Fibroblast of skin of back (primary cell): ENCODE measurements around the gene NDUFS3.

ENCODE experiments used
- DNase-seq: peaks from one replicate; pipeline ENCODE4 v3.0.0-alpha.2; 2013

The NDUFS3 gene

DNA sequence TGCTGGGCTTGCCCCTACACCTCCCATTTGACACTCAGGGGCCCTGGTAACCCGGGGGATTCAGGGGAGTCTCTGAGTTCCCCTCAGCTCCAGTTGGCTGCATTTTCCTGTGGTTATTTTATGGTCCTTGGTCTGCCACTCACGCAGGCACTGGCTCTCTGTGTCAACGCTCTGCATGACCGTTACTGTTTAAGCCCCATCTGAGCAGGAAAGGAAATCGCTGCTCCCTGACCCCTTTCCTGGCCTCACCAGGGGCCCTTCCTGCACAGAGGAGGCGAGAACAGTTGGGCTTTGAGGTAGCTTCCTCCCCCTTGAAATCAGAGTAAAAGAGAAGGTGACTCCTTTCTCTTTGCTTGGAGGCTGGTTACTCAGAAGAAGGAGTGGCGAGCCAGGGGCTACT lies 12.9 kb downstream of the NDUFS3 start:
- DNase-seq, result no peak

DNA sequence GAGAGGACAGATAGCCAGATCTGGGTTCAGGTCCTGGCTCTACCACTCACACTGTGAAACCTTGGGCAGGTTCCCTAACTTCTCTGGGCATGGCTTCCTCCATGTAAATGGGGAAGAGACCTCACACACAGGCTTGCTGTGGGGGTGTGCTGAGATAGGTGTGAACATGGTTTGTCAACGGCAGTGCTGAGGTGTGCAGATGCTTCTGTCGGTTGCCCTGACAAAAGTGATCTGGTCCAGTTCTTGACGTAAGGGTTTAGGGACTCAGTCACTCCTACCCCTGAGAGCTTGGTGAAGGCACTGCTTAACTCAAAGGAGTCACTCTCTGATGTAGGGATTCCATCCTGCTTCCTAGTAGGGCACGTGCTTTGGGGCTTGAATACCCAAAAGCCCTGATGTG lies 13.4 kb downstream of the NDUFS3 start:
- no peak for DNase-seq

- no peak for DNase-seq
These were observed 14.1 kb downstream of the NDUFS3 start for GRCh38 chr11:47592970-47593369.

DNA sequence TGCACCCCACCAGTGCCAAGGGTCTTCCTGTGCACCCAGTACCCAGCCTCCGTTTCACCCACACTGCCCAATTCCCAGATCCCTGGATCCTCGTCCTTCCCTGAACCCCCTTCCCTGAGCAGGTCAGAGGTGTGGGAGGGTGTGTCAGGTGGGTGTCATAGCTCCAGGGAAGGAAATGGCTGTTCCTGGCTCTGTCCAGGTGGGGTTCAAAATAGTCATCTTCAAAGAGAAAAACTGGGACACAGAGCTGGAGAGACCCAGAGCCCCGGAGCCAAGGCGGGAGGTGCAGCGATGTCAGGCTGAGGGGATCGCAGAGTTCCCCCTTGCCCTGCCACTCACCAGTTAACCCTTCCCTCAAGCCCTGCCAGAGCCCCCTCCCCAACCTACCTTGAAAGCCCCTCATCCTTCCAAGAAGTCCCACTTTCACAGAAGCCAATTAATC lies 14.6 kb downstream of the NDUFS3 start:
- no peak for DNase-seq

DNA sequence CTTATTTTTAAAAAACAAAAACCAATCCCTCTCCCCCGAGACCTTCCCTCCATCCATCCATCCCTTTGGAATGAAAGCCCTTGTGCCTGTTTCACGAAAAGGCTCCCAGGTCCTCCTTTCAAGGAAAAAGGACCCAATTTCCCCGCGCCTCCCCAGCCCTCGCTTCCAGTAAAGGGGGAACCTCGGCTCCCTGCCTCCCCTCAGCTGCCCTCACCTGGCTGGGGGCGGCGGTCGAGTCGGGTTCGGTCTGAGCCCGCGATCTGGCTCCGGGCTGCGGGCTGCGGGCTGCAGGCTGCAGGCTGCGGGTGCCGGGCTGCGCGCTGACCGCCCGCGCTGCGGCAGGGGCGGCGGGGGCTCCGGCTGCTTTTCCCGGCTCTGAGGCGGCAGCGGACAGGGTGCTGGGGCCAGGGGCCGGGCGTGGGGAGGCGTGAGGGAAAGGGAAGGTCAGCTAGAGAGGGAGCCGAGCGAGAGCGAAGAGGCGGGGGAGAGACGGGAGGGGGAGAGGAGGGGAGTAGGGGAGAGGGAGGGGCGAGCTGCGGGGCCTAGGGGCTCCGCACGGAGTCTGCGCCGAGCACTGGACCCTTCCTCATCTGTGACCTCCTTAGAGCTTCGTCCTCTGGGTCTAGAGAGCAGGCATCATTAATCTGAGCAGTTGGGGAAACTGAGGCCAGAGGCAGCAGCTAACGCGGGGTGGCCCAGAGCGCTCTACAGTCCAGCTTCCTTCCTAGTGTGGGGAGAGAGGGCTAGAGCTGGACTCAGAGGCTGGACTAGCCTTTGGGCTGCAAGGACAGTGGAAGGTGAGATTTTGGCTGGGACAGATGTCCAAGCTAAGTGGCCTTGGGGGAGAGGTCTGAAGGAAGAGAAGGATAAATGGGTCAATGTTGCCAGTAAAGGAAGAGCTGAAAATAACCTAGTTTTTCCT lies 15.3 kb downstream of the NDUFS3 start, which contains the start of gene C1QTNF4:
TSS of gene C1QTNF4 (minus strand) at position 478 of the 922 bp plus-strand sequence. CDS start 3,601 bp downstream, outside the sequence.
- DNase-seq, result no peak

GRCh38 chr11:47595029-47595428 lies 16.2 kb downstream of the NDUFS3 start:
- no peak for DNase-seq

- no peak for DNase-seq
These were observed 17.1 kb downstream of the NDUFS3 start for GRCh38 chr11:47595967-47596366.

GRCh38 chr11:47599902-47600301 lies 21.0 kb downstream of the NDUFS3 start:
- no peak for DNase-seq

DNA sequence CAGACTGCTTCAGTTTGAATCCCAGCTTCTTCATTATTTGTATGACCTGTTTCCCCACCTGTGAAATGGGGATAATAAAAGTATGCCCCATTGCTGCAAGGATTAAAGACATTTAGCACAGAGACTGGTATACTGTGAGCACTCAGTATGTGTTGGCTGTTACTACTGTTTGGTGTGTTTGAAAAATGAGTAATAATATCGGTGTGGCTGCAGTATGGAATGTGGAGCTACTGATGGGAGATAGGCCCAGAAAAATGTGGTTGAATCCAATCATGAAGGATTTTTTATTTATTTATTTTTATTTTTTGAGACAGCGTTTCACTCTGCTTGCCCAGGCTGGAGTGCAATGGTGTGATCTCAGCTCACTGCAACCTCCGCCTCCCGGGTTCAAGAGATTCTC lies 24.4 kb downstream of the NDUFS3 start:
- peak; percentile 38 for DNase-seq

- no peak for DNase-seq
These were observed 27.0 kb downstream of the NDUFS3 start for GRCh38 chr11:47605921-47606320.

- DNase-seq, result peak; percentile 9
These were observed 27.9 kb downstream of the NDUFS3 start for GRCh38 chr11:47606731-47607130.

DNA sequence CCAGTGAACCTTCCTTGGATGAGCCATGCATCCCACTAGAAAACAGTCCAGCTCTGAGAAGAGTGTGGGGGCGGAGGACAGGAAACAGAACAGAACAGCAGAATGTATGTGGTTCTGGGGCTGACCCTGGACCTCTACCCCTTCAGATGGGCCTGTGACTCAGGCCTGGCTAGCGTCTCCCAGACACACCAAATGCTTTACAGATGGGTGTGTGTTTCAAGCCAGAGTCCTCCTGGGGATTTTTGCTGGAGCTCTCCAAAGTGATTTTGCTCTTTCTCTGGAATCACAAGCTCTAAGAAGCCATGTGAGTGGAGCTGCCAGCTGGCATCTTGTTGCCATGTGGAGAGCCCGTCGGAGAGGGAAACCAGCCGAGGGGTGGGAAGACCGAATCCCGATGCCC lies 28.5 kb downstream of the NDUFS3 start:
- peak; percentile 66 for DNase-seq

DNA sequence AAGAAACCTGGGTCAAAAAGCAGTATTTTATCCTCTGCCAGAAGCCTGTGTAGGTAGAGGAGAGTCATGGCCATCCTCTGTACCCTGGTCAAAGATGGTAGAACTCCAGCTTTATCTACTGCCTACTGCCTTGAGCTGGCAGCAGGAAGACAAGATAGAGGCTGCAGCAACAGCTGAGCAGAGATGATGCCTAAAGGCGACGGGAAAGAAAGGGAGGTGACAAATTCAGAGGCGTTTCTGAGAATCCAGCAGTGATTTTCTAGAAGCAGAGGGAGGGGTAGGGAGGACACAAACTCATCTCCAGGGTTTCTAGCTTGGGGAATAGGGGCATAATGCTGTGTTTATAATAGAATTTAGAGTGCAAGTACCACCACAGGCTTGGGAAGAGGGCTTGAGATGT lies 30.8 kb downstream of the NDUFS3 start:
- DNase-seq, result no peak

DNA sequence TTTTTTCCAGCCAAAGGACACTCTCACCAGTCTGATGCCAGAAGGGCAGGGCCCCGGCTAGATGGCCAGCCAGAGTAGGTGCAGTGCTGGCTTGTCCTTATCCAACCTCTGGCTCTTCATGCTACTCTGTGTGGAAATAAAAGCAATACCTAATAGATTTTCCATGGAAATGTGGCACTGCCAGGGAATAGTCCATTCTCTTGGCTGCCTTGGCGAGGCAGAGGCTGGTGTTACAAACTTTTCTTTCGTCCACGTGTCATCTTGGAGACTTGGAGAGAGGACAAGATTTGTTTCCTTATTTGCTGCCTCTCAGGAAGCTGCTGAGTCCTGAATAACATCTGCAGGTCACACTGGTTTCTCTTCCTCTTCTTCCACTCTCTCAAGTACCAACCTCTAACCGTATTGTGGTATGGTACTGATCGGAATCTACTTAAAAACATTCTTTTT lies 32.5 kb downstream of the NDUFS3 start:
- DNase-seq, result no peak

DNA sequence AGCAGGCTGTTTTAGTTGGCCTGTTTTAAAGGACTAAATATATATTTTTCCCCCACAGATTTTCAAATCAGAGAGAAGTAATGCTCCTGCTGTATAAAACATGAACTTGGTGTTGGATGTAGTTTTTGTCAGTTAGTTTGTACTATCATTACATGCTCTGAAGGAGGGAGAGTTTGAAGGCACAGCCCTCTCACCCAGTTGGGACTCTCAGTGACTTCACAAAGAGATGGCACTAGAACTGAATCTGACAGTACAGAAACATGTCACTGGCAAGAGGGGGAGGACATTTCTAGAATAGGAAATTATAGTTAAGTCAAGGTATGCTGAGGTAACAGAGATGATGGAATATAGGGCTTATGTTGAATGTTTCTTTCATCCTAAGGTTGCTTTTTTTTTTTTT lies 36.4 kb downstream of the NDUFS3 start:
- DNase-seq, result no peak

GRCh38 chr11:47616726-47617416 lies 38.0 kb downstream of the NDUFS3 start:
- DNase-seq, result peak; percentile 58

GRCh38 chr11:47617417-47617809 lies 38.5 kb downstream of the NDUFS3 start:
- peak; percentile 53 for DNase-seq

DNA sequence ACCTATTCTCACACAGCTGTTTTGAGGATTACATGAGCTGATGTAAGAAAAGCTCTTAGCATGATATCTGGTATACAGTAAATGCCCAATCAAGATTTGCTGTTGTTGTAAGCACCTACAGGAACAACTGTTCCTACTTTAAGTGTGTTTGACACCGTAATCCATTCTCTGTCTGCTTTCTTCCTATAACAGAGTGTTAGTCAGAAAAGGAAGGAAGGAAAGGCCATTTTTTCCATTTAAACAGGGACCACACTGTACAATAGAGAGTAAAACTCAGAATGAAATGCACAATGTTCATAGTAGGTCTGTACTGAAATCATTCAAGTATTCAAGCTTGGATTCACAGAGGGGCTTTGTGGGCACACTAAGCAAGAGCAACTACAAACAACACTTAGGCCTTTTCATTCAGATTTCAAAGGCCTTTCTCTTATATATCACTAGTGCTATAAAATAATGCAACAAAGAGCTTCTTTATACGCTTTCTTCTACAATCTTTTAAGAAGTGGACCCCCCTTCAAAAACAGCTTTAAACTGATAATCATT lies 42.0 kb downstream of the NDUFS3 start:
- no peak for DNase-seq

DNA sequence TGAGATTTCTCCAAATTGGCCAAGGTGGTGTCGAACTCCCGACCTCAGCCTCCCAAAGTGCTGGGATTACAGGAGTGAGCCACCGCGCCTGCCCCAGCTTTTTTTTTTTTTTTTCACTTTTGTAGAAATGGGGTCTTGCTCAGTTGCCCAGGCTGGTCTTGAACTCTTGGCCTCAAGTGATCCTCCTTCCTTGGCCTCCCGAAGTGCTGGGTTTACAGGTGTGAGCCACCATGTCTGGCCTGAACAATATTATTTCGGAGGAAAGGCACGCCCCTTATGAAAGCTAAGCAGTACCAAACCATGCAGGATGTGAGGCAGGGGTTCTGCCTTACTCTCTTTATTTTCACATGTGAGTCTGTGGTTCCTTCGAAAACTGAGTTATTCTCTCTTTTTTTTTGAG lies 47.4 kb downstream of the NDUFS3 start:
- DNase-seq, result no peak

GRCh38 chr11:47628026-47628425 lies 49.2 kb downstream of the NDUFS3 start:
- no peak for DNase-seq

DNA sequence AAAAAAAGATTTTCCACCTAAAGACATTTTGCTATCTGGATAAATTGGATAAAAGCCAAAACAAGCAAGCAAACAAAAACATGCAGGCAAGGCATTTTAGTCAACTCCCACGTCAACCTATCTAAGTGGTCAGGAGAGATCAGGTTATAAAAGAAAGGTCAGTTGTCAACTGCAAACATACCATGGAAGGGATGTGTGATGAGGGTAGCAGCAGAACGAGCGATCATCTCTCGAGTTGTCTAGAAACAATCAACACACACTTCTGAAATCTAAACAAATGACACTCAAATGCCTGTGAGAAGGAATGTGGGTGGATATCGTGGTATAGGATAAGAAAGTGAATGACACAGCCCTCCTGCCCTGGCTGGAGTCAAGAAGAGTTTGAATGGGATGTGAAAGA lies 52.6 kb downstream of the NDUFS3 start:
- DNase-seq, result no peak
